ENCODE data around the gene GMDS.

Gene GMDS

GRCh38 chr6:1819007-1819406, 426.4 kb downstream of the GMDS start:
- DNase-seq = no peak

- no peak for DNase-seq
Measured at GRCh38 chr6:1817033-1817761, 428.2 kb downstream of the GMDS start.

- DNase-seq = no peak
Measured at GRCh38 chr6:1815827-1816452, 429.5 kb downstream of the GMDS start.

GRCh38 chr6:1814279-1814678, 431.1 kb downstream of the GMDS start:
- DNase-seq = no peak

- no peak for DNase-seq
Measured at GRCh38 chr6:1812487-1812886, 432.9 kb downstream of the GMDS start.

GRCh38 chr6:1812034-1812433, 433.4 kb downstream of the GMDS start:
- DNase-seq = no peak

GRCh38 chr6:1810880-1811279, 434.5 kb downstream of the GMDS start:
- DNase-seq = no peak

GRCh38 chr6:1809291-1809988, 436.0 kb downstream of the GMDS start:
- no peak for DNase-seq

- DNase-seq = no peak
Measured at GRCh38 chr6:1806935-1807334, 438.5 kb downstream of the GMDS start.

- DNase-seq = no peak
Measured at GRCh38 chr6:1802491-1803395, 442.7 kb downstream of the GMDS start.

GRCh38 chr6:1801401-1801800, 444.0 kb downstream of the GMDS start:
- DNase-seq = no peak

- no peak for DNase-seq
Measured at GRCh38 chr6:1800845-1801244, 444.6 kb downstream of the GMDS start.

GRCh38 chr6:1798965-1799325, 446.5 kb downstream of the GMDS start:
- DNase-seq = no peak

GRCh38 chr6:1798303-1798964, 447.0 kb downstream of the GMDS start:
- no peak for DNase-seq

- DNase-seq = no peak
Measured at GRCh38 chr6:1797801-1798200, 447.6 kb downstream of the GMDS start.

- no peak for DNase-seq
Measured at GRCh38 chr6:1796706-1797529, 448.5 kb downstream of the GMDS start.

GRCh38 chr6:1795910-1796309, 449.5 kb downstream of the GMDS start:
- DNase-seq = no peak

- no peak for DNase-seq
Measured at GRCh38 chr6:1792989-1793388, 452.4 kb downstream of the GMDS start.

GRCh38 chr6:1790684-1791083, 454.7 kb downstream of the GMDS start:
- no peak for DNase-seq

- DNase-seq = no peak
Measured at GRCh38 chr6:1789092-1789491, 456.3 kb downstream of the GMDS start.

GRCh38 chr6:1787894-1788293, 457.5 kb downstream of the GMDS start:
- no peak for DNase-seq
